ENCODE data around the gene CD6.
A peak's percentile ranks its signal among the peaks of the same experiment; 100 is the strongest.
"Not testable (repeated sequence)": the region's sequence is repeated elsewhere in the genome, so short reads cannot be mapped to it uniquely, and the experiment has no call there.

The CD6 gene

GRCh38 chr11:60970369-60970774 lies 1.1 kb upstream of the CD6 start:
- peak; percentile 82 for TF ChIP-seq CTCF (conservative IDR thresholded peaks at IDR 0.05)
- no peak overlapping the region for H3K27ac ChIP-seq

GRCh38 chr11:60970890-60971289 lies 590 bp upstream of the CD6 start:
- no peak overlapping the region for H3K27ac ChIP-seq
- TF ChIP-seq CTCF (conservative IDR thresholded peaks at IDR 0.05), result no peak

DNA sequence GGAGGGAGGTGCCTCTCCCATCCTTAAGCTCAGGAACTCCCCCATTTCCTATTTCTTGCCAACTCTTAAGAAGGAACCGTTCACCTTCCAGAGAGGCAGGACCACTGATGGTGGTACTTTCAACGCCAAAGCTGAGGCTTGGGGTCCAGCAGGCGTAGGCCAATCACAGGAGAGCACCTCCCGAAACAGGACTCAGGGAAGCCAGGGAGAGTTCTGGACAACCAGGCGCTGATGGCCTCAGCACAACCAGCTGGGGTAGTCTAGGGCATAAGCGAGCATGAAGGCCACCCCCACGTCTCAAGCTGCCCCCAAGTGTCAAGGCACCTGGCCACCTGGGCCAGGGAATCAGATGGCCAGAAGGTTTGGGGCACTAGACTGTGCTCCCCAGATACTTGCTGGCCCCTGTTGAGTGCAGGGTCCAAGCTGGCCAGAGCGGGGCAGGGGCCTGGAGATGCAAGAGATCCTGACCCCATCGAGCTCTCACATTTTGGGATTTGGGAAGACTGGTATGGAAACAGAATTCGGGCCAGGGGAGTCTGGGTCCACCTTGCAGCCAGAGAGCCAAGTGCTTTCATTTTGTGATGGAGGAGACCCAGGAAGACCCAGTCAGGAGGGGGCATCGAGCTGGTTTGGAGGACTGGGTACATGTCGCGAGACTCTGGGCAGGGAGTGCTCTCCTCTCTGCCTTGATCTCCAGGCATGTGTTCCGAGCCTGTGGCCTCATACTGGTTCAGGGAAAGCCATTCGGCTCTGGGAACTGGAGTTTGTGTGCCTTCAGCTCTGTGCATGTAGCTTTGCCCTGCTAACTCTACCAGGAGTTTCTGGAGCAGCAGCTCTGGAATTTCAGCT lies 926 bp downstream of the CD6 start:
- no peak overlapping the region for H3K27ac ChIP-seq
- TF ChIP-seq CTCF (conservative IDR thresholded peaks at IDR 0.05), result no peak

GRCh38 chr11:60973699-60974098 lies 2.2 kb downstream of the CD6 start:
- H3K27ac ChIP-seq, result no peak overlapping the region
- TF ChIP-seq CTCF (conservative IDR thresholded peaks at IDR 0.05), result no peak

DNA sequence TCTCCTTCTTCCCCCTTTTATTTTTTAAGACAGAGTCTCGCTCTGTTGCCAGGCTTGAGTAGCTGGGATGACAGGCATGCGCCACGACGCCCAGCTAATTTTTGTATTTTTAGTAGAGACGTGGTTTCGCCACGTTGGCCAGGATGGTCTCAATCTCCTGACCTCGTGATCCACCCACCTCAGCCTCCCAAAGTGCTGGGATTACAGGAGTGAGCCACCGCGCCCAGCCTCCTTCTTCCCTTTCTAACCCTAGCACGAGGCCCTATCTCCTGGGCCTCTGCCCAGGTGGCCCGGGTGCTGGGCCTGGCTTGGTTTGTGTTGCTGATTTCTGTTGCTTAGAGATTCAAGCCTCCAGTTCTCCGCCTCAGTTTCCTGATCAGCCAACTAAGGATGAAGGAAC lies 2.8 kb downstream of the CD6 start:
- not testable (repeated sequence) for H3K27ac ChIP-seq

- no peak for TF ChIP-seq CTCF (conservative IDR thresholded peaks at IDR 0.05)
- no peak overlapping the region for H3K27ac ChIP-seq
Measured at GRCh38 chr11:60974726-60975125, 3.2 kb downstream of the CD6 start.

DNA sequence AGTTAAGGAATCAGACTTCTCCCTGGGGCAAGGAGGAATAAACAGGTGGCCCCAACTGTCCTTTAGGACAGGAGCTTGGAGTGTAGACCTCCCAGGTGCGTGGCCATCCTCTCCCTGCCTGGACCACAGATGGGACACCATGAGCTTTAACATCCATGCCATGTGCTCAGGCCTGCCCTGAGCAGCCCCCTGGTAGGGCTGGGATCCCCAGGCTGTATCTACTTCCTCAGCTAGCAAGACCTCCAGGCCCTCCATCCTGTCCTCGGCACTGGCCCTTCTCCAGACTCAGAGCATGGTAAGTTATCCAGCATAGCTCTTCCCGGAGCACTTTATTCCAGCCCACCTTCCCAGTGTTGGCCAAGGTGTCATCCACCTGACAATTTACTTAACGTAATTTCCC lies 5.7 kb downstream of the CD6 start:
- peak overlapping the region; percentile 48 for H3K27ac ChIP-seq
- no peak for TF ChIP-seq CTCF (conservative IDR thresholded peaks at IDR 0.05)

DNA sequence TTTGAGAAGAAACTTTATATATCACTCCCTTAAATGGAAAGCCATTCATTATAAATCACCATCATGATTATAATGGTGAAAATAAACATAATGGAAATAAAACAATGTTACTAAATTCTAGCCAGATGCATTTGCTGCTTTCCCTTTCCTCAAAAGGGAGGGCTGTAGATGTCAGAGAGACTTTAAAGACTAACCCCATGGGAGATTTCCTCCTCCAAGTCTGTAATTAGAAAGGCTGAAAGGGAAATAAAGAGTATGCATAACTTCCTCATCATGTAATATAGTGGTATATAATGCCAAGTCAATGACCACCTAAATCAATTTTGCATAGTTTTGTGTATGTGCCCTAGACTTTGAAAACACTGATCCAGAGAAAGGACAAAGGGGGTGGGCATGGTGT lies 6.4 kb downstream of the CD6 start:
- TF ChIP-seq CTCF (conservative IDR thresholded peaks at IDR 0.05), result no peak

More for the DNA sequence above, 6.4 kb downstream of the CD6 start:
- H3K27ac ChIP-seq, result no peak overlapping the region; the same call in 1 of the 2 replicates

Measured in VCaP (cell line).